Measurements from ENCODE around the gene SPOCK1.
A peak's percentile ranks its signal among the peaks of the same experiment; 100 is the strongest.

Gene SPOCK1

GRCh38 chr5:137488974-137489373 is 10.2 kb downstream of the SPOCK1 start:
- Mint-ChIP-seq H3K27me3 (ENCODE audit: low read depth) (peaks cover 7% of the 10 kb centered on the region), H3K4me3 (no peak overlapping the region), H3K27ac (no peak overlapping the region), H3K36me3 (ENCODE audit: low read depth) (no peaks in the 10 kb centered on the region), H3K9me3 (no peaks in the 10 kb centered on the region), H3K4me1 (no peaks in the 10 kb centered on the region)
- TF ChIP-seq, protein P1, sequence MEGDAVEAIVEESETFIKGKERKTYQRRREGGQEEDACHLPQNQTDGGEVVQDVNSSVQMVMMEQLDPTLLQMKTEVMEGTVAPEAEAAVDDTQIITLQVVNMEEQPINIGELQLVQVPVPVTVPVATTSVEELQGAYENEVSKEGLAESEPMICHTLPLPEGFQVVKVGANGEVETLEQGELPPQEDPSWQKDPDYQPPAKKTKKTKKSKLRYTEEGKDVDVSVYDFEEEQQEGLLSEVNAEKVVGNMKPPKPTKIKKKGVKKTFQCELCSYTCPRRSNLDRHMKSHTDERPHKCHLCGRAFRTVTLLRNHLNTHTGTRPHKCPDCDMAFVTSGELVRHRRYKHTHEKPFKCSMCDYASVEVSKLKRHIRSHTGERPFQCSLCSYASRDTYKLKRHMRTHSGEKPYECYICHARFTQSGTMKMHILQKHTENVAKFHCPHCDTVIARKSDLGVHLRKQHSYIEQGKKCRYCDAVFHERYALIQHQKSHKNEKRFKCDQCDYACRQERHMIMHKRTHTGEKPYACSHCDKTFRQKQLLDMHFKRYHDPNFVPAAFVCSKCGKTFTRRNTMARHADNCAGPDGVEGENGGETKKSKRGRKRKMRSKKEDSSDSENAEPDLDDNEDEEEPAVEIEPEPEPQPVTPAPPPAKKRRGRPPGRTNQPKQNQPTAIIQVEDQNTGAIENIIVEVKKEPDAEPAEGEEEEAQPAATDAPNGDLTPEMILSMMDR (IDR thresholded peaks at IDR 0.05; ENCODE audit: unreplicated experiment in 3 of 3) = no peak

DNA sequence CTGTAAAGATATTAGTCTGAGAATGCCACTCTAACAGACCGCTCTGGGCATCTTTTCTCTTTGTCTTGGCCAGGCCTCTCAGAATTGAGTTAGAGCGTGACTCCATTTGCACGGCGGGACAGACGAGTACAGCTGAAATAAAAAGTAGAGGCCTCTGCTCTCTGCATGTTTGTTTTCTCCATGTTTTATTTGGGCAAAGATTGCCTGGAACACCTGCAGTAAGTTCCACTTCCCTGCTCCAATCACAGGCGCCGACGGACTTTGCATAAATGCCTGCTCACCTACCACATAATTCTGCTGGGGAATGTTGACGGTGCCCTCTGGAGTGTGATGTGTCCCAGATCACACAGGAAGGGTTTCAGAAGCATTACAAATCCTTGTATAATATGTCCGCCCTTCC is 10.6 kb downstream of the SPOCK1 start:
- Mint-ChIP-seq H3K27ac (no peak overlapping the region), H3K27me3 (ENCODE audit: low read depth) (peaks cover 3% of the 10 kb centered on the region), H3K4me1 (no peaks in the 10 kb centered on the region), H3K9me3 (no peaks in the 10 kb centered on the region), H3K4me3 (no peak overlapping the region), H3K36me3 (ENCODE audit: low read depth) (no peaks in the 10 kb centered on the region)
- TF ChIP-seq, protein P1 (IDR thresholded peaks at IDR 0.05; ENCODE audit: unreplicated experiment in 3 of 3) = no peak

DNA sequence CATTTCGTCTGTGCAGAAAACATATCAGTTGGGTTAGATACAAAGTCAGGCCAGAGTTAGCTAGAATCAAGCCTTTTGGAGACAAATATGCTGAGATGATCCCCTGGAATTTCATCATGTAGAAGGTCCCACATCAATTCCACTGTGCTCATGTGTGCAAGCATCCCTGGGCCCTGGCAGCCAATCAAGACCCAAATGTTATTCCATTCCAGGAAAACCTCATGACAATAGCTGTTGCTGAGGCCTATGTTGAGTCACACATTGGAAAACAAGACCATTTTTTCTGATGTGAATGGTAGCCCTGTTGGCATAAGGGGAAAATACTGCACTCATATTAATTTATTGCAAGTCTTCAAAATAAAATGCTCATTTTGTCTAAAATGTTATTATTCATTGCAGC is 11.5 kb downstream of the SPOCK1 start:
- Mint-ChIP-seq H3K36me3 (ENCODE audit: low read depth) (no peaks in the 10 kb centered on the region), H3K27ac (no peak overlapping the region), H3K4me1 (no peaks in the 10 kb centered on the region), H3K4me3 (no peak overlapping the region), H3K27me3 (ENCODE audit: low read depth) (peaks cover 3% of the 10 kb centered on the region), H3K9me3 (no peaks in the 10 kb centered on the region)
- TF ChIP-seq, protein P1 (IDR thresholded peaks at IDR 0.05; ENCODE audit: unreplicated experiment in 3 of 3) = no peak

DNA sequence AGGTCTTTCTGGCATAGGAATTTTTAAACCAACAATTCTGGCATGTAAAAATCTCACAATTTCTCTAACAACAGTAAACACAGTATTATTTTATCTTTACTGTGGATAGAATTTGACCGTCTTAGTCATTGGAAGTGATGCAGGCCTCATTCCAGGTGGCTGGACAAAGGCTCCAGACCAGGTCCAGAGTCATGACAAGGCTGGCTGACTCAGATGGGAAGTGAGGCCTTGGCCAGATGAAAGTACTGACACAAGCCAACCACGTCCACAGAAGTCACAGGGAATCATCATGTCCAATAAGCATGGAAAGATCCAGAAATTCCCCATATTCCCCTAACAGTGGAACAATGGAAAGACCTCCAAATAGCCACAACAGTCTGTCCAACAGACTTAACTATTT is 12.4 kb downstream of the SPOCK1 start:
- H3K4me3 Mint-ChIP-seq = no peak overlapping the region
- no peaks in the 10 kb centered on the region for H3K9me3 Mint-ChIP-seq
- H3K27me3 Mint-ChIP-seq (ENCODE audit: low read depth) = peaks cover 6% of the 10 kb centered on the region
- H3K36me3 Mint-ChIP-seq (ENCODE audit: low read depth) = no peaks in the 10 kb centered on the region
- TF ChIP-seq, protein P1 (IDR thresholded peaks at IDR 0.05; ENCODE audit: unreplicated experiment in 3 of 3) = no peak
- H3K27ac Mint-ChIP-seq = no peak overlapping the region
- H3K4me1 Mint-ChIP-seq = no peaks in the 10 kb centered on the region

DNA sequence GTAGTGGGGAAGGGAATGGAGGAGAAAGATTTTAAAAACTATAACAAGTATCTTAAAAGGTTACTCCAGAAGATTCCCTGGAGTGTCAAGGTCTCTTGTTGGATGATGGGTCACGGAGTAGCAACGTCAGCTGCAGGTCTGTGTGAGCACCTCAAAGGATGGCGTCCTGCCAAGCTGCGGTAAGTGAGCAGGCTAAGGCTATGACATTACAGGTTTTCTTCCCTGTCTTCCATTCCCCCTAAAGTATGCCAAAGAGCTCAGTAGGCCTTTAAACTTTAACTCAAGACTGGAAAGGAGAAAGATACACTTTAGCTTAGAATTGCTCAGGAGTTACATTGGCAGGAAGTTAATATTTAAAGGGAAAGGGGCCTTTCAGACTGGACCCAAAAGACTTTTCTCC is 17.5 kb downstream of the SPOCK1 start:
- Mint-ChIP-seq H3K36me3 (ENCODE audit: low read depth) (no peaks in the 10 kb centered on the region), H3K4me3 (no peak overlapping the region), H3K27me3 (ENCODE audit: low read depth) (peaks cover 6% of the 10 kb centered on the region), H3K4me1 (peaks cover 5% of the 10 kb centered on the region), H3K9me3 (no peaks in the 10 kb centered on the region), H3K27ac (no peak overlapping the region)
- TF ChIP-seq, protein P1 (IDR thresholded peaks at IDR 0.05; ENCODE audit: unreplicated experiment in 3 of 3) = no peak

DNA sequence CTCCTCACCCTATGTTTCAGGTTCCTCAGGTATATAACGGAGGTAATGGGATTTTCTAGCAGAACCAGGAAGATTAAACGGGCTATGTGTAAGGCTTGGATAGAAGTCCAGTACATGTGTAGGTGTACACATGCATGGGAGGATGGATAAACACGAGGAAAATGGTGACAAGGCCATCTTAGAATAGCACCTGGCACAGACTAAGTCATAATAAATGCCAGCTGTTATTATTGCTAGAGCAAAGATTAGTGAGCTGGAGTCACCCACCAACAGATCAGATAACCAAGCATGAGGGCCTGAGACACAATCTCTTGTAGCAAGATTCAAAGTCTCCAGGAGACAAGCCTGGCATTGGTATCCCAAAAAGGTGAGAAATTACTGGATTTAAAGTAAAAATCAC is 21.1 kb downstream of the SPOCK1 start:
- H3K9me3 Mint-ChIP-seq = no peaks in the 10 kb centered on the region
- TF ChIP-seq, protein P1 (IDR thresholded peaks at IDR 0.05; ENCODE audit: unreplicated experiment in 3 of 3) = no peak
- no peak overlapping the region for H3K4me3 Mint-ChIP-seq
- peaks cover 5% of the 10 kb centered on the region for H3K4me1 Mint-ChIP-seq
- H3K27me3 Mint-ChIP-seq (ENCODE audit: low read depth) = peaks cover 13% of the 10 kb centered on the region
- peak overlapping the region in 1 of 3 experiments; percentile 10 for H3K27ac Mint-ChIP-seq
- H3K36me3 Mint-ChIP-seq (ENCODE audit: low read depth) = no peaks in the 10 kb centered on the region
